ENCODE results near the gene PYGM. TPM values are rescaled to one million over a fixed set of nuclear protein-coding genes. Genes with fewer than 3 reads are reported as not detected.
"Not testable (repeated sequence)": the region's sequence is repeated elsewhere in the genome, so short reads cannot be mapped to it uniquely, and the experiment has no call there.

Gene PYGM
- total and polyA plus RNA-seq, 2 donors = 1.0 to 3.5 TPM

- WGBS = 13% methylated on average over 45 of the region's 45 CpGs
- Histone ChIP-seq H3K27me3 (ENCODE audit: control insufficient read depth in 2 of 2, insufficient read depth in 1 of 2, low read length in 1 of 2) (peaks cover 63 to 89% of the 10 kb centered on the region in 2 donors), H3K4me3 (ENCODE audit: low read length in 2 of 2) (peak overlapping the region in 1 of 2 donors; percentile 6), H3K27ac (ENCODE audit: low read depth in 1 of 2, low read length in 1 of 2) (no peak overlapping the region), H3K9me3 (ENCODE audit: control insufficient read depth in 2 of 2, insufficient read depth in 1 of 2, low read length in 1 of 2) (peaks cover 0 to 3% of the 10 kb centered on the region in 2 donors), H3K36me3 (ENCODE audit: control insufficient read depth in 2 of 2, insufficient read depth in 2 of 2, low read length in 1 of 2) (no peaks in the 10 kb centered on the region), H3K4me1 (ENCODE audit: control insufficient read depth in 2 of 2, insufficient read depth in 2 of 2, low read length in 2 of 2) (peaks cover 10 to 12% of the 10 kb centered on the region in 2 donors)
- DNase-seq (ENCODE audit: low read depth in 6 of 9, low spot score in 9 of 9) = no peak
Observed at GRCh38 chr11:64712430-64713015, 47.3 kb downstream of the PYGM start.

- no peaks in the 10 kb centered on the region for H3K36me3 ChIP-seq (ENCODE audit: control insufficient read depth in 2 of 2, insufficient read depth in 2 of 2, low read length in 1 of 2)
- 58% methylated on average over 19 of the region's 19 CpGs for WGBS
- no peak overlapping the region for H3K4me3 ChIP-seq (ENCODE audit: low read length in 2 of 2)
- peaks cover 0 to 3% of the 10 kb centered on the region in 2 donors for H3K9me3 ChIP-seq (ENCODE audit: control insufficient read depth in 2 of 2, insufficient read depth in 1 of 2, low read length in 1 of 2)
- H3K27ac ChIP-seq (ENCODE audit: low read depth in 1 of 2, low read length in 1 of 2) = no peak overlapping the region
- H3K27me3 ChIP-seq (ENCODE audit: control insufficient read depth in 2 of 2, insufficient read depth in 1 of 2, low read length in 1 of 2) = peaks cover 61 to 84% of the 10 kb centered on the region in 2 donors
- peaks cover 10 to 12% of the 10 kb centered on the region in 2 donors for H3K4me1 ChIP-seq (ENCODE audit: control insufficient read depth in 2 of 2, insufficient read depth in 2 of 2, low read length in 2 of 2)
- no peak for DNase-seq (ENCODE audit: low read depth in 6 of 9, low spot score in 9 of 9)
Observed at GRCh38 chr11:64711956-64712362, 47.8 kb downstream of the PYGM start.

GRCh38 chr11:64711138-64711955, 48.4 kb downstream of the PYGM start:
- peaks cover 10 to 11% of the 10 kb centered on the region in 2 donors for H3K4me1 ChIP-seq (ENCODE audit: control insufficient read depth in 2 of 2, insufficient read depth in 2 of 2, low read length in 2 of 2)
- no peaks in the 10 kb centered on the region for H3K36me3 ChIP-seq (ENCODE audit: control insufficient read depth in 2 of 2, insufficient read depth in 2 of 2, low read length in 1 of 2)
- peaks cover 0 to 3% of the 10 kb centered on the region in 2 donors for H3K9me3 ChIP-seq (ENCODE audit: control insufficient read depth in 2 of 2, insufficient read depth in 1 of 2, low read length in 1 of 2)
- WGBS = 19% methylated on average over 46 of the region's 46 CpGs
- DNase-seq (ENCODE audit: low read depth in 6 of 9, low spot score in 9 of 9) = no peak
- H3K27me3 ChIP-seq (ENCODE audit: control insufficient read depth in 2 of 2, insufficient read depth in 1 of 2, low read length in 1 of 2) = peaks cover 59 to 78% of the 10 kb centered on the region in 2 donors
- no peak overlapping the region for H3K4me3 ChIP-seq (ENCODE audit: low read length in 2 of 2)
- H3K27ac ChIP-seq (ENCODE audit: low read depth in 1 of 2, low read length in 1 of 2) = no peak overlapping the region

- DNase-seq (ENCODE audit: low read depth in 6 of 9, low spot score in 9 of 9) = no peak
- Histone ChIP-seq H3K27ac (ENCODE audit: low read depth in 1 of 2, low read length in 1 of 2) (no peak overlapping the region), H3K4me1 (ENCODE audit: control insufficient read depth in 2 of 2, insufficient read depth in 2 of 2, low read length in 2 of 2) (peaks cover 10 to 11% of the 10 kb centered on the region in 2 donors), H3K36me3 (ENCODE audit: control insufficient read depth in 2 of 2, insufficient read depth in 2 of 2, low read length in 1 of 2) (no peaks in the 10 kb centered on the region), H3K9me3 (ENCODE audit: control insufficient read depth in 2 of 2, insufficient read depth in 1 of 2, low read length in 1 of 2) (peaks cover 0 to 3% of the 10 kb centered on the region in 2 donors), H3K27me3 (ENCODE audit: control insufficient read depth in 2 of 2, insufficient read depth in 1 of 2, low read length in 1 of 2) (peaks cover 53 to 73% of the 10 kb centered on the region in 2 donors), H3K4me3 (ENCODE audit: low read length in 2 of 2) (no peak overlapping the region)
- 65% methylated on average over 13 of the region's 13 CpGs for WGBS
Observed at GRCh38 chr11:64710418-64711137, 49.2 kb downstream of the PYGM start.

- WGBS = 91% methylated on average over 2 of the region's 2 CpGs
- Histone ChIP-seq H3K9me3 (ENCODE audit: control insufficient read depth in 2 of 2, insufficient read depth in 1 of 2, low read length in 1 of 2) (no peaks in the 10 kb centered on the region), H3K27me3 (ENCODE audit: control insufficient read depth in 2 of 2, insufficient read depth in 1 of 2, low read length in 1 of 2) (peaks cover 5 to 38% of the 10 kb centered on the region in 2 donors), H3K36me3 (ENCODE audit: control insufficient read depth in 2 of 2, insufficient read depth in 2 of 2, low read length in 1 of 2) (no peaks in the 10 kb centered on the region), H3K27ac (ENCODE audit: low read depth in 1 of 2, low read length in 1 of 2) (no peak overlapping the region), H3K4me3 (ENCODE audit: low read length in 2 of 2) (no peak overlapping the region), H3K4me1 (ENCODE audit: control insufficient read depth in 2 of 2, insufficient read depth in 2 of 2, low read length in 2 of 2) (peaks cover 0 to under 1% of the 10 kb centered on the region in 2 donors)
- DNase-seq (ENCODE audit: low read depth in 6 of 9, low spot score in 9 of 9) = no peak
Observed at GRCh38 chr11:64705501-64705900, 54.3 kb downstream of the PYGM start.

- H3K27ac ChIP-seq (ENCODE audit: low read depth in 1 of 2, low read length in 1 of 2) = no peak overlapping the region
- H3K9me3 ChIP-seq (ENCODE audit: control insufficient read depth in 2 of 2, insufficient read depth in 1 of 2, low read length in 1 of 2) = no peaks in the 10 kb centered on the region
- no peak overlapping the region for H3K4me3 ChIP-seq (ENCODE audit: low read length in 2 of 2)
- H3K27me3 ChIP-seq (ENCODE audit: control insufficient read depth in 2 of 2, insufficient read depth in 1 of 2, low read length in 1 of 2) = peaks cover 2 to 17% of the 10 kb centered on the region in 2 donors
- H3K4me1 ChIP-seq (ENCODE audit: control insufficient read depth in 2 of 2, insufficient read depth in 2 of 2, low read length in 2 of 2) = no peaks in the 10 kb centered on the region
- H3K36me3 ChIP-seq (ENCODE audit: control insufficient read depth in 2 of 2, insufficient read depth in 2 of 2, low read length in 1 of 2) = no peaks in the 10 kb centered on the region
- 99% methylated on average over 2 of the region's 2 CpGs for WGBS
- no peak for DNase-seq (ENCODE audit: low read depth in 6 of 9, low spot score in 9 of 9)
Observed at GRCh38 chr11:64703048-64703447, 56.7 kb downstream of the PYGM start.

- DNase-seq (ENCODE audit: low read depth in 6 of 9, low spot score in 9 of 9) = not testable (repeated sequence)
Observed at GRCh38 chr11:64701956-64702355, 57.8 kb downstream of the PYGM start.

GRCh38 chr11:64698427-64698826, 61.3 kb downstream of the PYGM start:
- H3K27me3 ChIP-seq (ENCODE audit: control insufficient read depth in 2 of 2, insufficient read depth in 1 of 2, low read length in 1 of 2) = peaks cover 0 to 15% of the 10 kb centered on the region in 2 donors
- H3K4me1 ChIP-seq (ENCODE audit: control insufficient read depth in 2 of 2, insufficient read depth in 2 of 2, low read length in 2 of 2) = peaks cover 2 to 10% of the 10 kb centered on the region in 2 donors
- H3K36me3 ChIP-seq (ENCODE audit: control insufficient read depth in 2 of 2, insufficient read depth in 2 of 2, low read length in 1 of 2) = no peaks in the 10 kb centered on the region
- DNase-seq (ENCODE audit: low read depth in 6 of 9, low spot score in 9 of 9) = no peak
- H3K27ac ChIP-seq (ENCODE audit: low read depth in 1 of 2, low read length in 1 of 2) = no peak overlapping the region
- H3K4me3 ChIP-seq (ENCODE audit: low read length in 2 of 2) = no peak overlapping the region
- 100% methylated on average over 1 of the region's 1 CpG for WGBS
- no peaks in the 10 kb centered on the region for H3K9me3 ChIP-seq (ENCODE audit: control insufficient read depth in 2 of 2, insufficient read depth in 1 of 2, low read length in 1 of 2)

More at GRCh38 chr11:64701956-64702355, 57.8 kb downstream of the PYGM start:
- H3K27ac ChIP-seq (ENCODE audit: low read depth in 1 of 2, low read length in 1 of 2); H3K9me3 ChIP-seq (ENCODE audit: control insufficient read depth in 2 of 2, insufficient read depth in 1 of 2, low read length in 1 of 2); H3K36me3 ChIP-seq (ENCODE audit: control insufficient read depth in 2 of 2, insufficient read depth in 2 of 2, low read length in 1 of 2); H3K4me1 ChIP-seq (ENCODE audit: control insufficient read depth in 2 of 2, insufficient read depth in 2 of 2, low read length in 2 of 2); H3K4me3 ChIP-seq (ENCODE audit: low read length in 2 of 2): not testable (repeated sequence)
- WGBS = 95% methylated on average over 27 of the region's 29 CpGs
- H3K27me3 ChIP-seq (ENCODE audit: control insufficient read depth in 2 of 2, insufficient read depth in 1 of 2, low read length in 1 of 2) = peaks cover 2 to 20% of the 10 kb centered on the region in 2 donors
